Activated CD4-positive, CD25-positive, alpha-beta regulatory T cell (primary cell): ENCODE measurements around the gene SETMAR.
"Not testable (repeated sequence)": the region's sequence is repeated elsewhere in the genome, so short reads cannot be mapped to it uniquely, and the experiment has no call there.

Experiments used
- DNase-seq, 4 experiments: peaks; one replicate each; lab custom pipeline; 2025; lab: John Stamatoyannopoulos, UW

SETMAR gene

GRCh38 chr3:4303187-4304123 is at the start of gene SETMAR:
Gene SETMAR, plus strand, starts transcription at chr3:4303369. Its CDS starts 2 bp downstream, at chr3:4303371.
- DNase-seq = peak; percentile 67 to 77 (median 72)

GRCh38 chr3:4261406-4261805 is 41.8 kb upstream of the SETMAR start:
- no peak for DNase-seq

GRCh38 chr3:4264040-4264439 is 39.1 kb upstream of the SETMAR start:
- DNase-seq = no peak

- no peak for DNase-seq
Observed at GRCh38 chr3:4270720-4271119, 32.4 kb upstream of the SETMAR start.

GRCh38 chr3:4271834-4272233 is 31.3 kb upstream of the SETMAR start:
- DNase-seq = no peak

GRCh38 chr3:4279516-4280105 is 23.6 kb upstream of the SETMAR start:
- no peak for DNase-seq

GRCh38 chr3:4281991-4282390 is 21.2 kb upstream of the SETMAR start:
- DNase-seq = no peak

GRCh38 chr3:4284865-4285264 is 18.3 kb upstream of the SETMAR start:
- DNase-seq = no peak

GRCh38 chr3:4289044-4289443 is 14.1 kb upstream of the SETMAR start:
- DNase-seq = no peak

- peak in 2 of 4 experiments; percentile 2 to 3 for DNase-seq
Observed at GRCh38 chr3:4290272-4290893, 12.8 kb upstream of the SETMAR start.

- no peak for DNase-seq
Observed at GRCh38 chr3:4292301-4292700, 10.9 kb upstream of the SETMAR start.

- DNase-seq = no peak
Observed at GRCh38 chr3:4294616-4295327, 8.4 kb upstream of the SETMAR start.

GRCh38 chr3:4296454-4296853 is 6.7 kb upstream of the SETMAR start:
- DNase-seq = not testable (repeated sequence)

GRCh38 chr3:4297486-4297885 is 5.7 kb upstream of the SETMAR start:
- DNase-seq = no peak

GRCh38 chr3:4302747-4303146 is 422 bp upstream of the SETMAR start:
- DNase-seq = no peak

- DNase-seq = not testable (repeated sequence)
Observed at GRCh38 chr3:4305210-4305609, 2.0 kb downstream of the SETMAR start.

GRCh38 chr3:4306091-4306490 is 2.9 kb downstream of the SETMAR start:
- DNase-seq = no peak

GRCh38 chr3:4306860-4307259 is 3.7 kb downstream of the SETMAR start:
- DNase-seq = no peak

GRCh38 chr3:4309491-4310128 is 6.4 kb downstream of the SETMAR start:
- DNase-seq = no peak

- DNase-seq = no peak
Observed at GRCh38 chr3:4310971-4311370, 7.8 kb downstream of the SETMAR start.

GRCh38 chr3:4311496-4311895 is 8.3 kb downstream of the SETMAR start:
- DNase-seq = no peak
